ENCODE data around the gene POMC. TPM values are rescaled to one million over a fixed set of nuclear protein-coding genes. Genes with fewer than 3 reads are reported as not detected.
A peak's percentile ranks its signal among the peaks of the same experiment; 100 is the strongest.

Gene POMC
- total and polyA plus RNA-seq, 2 of the 4 experiments (the other 2 are of a cell fraction) = 0.17 TPM; not detected in 1

DNA sequence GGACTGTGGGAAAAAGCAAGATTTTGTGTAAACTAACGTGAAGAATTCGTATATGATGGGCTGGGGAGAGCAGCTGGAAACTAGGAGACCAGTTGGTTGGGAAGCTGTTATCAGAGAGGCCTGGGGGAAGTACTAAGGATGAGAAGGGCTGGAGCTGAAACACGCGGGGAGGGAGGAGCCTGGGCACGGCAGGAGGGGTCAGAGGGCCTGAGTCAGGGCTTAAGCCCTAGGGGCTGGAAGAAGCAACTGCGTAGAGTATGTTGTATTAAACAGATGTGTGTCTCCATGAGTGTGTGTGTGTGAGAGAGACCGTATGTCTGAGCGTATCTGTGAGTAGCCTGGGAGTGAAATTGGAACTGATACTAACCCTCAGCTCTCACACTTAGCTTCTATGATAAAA lies 8.4 kb downstream of the POMC start:
- Histone ChIP-seq H3K18ac (ENCODE audit: low read depth, low read length) (no peak overlapping the region), H2AK9ac (replicated peaks; ENCODE audit: low read depth, low read length, poor library complexity) (no peak overlapping the region), H3K79me1 (ENCODE audit: low read depth in 1 of 2, low read length in 2 of 2) (no peaks in the 10 kb centered on the region), H4K5ac (ENCODE audit: low read depth, low read length) (no peak overlapping the region), H3K14ac (replicated peaks; ENCODE audit: low read depth, low read length) (no peak overlapping the region), H3K9ac (ENCODE audit: low read depth, low read length) (no peak overlapping the region), H4K8ac (ENCODE audit: low read depth in 2 of 2, low read length in 2 of 2) (no peak overlapping the region), H2AFZ (replicated peaks; ENCODE audit: low read length, poor library complexity) (no peak overlapping the region), H2BK5ac (ENCODE audit: low read depth, low read length, poor library complexity, severe bottlenecking) (no peak overlapping the region), H3K4me1 (ENCODE audit: control insufficient read depth, insufficient read depth, low read length) (no peaks in the 10 kb centered on the region), H4K91ac (ENCODE audit: insufficient read depth, low read depth, low read length) (no peak overlapping the region), H2BK15ac (ENCODE audit: low read depth, low read length) (no peak overlapping the region), H2BK120ac (ENCODE audit: low read depth, low read length) (no peak overlapping the region), H2BK20ac (ENCODE audit: low read depth, low read length) (no peak overlapping the region), H3K4me3 (ENCODE audit: insufficient read depth, low read depth, low read length) (no peak overlapping the region), H4K20me1 (ENCODE audit: insufficient read depth, low read length) (no peaks in the 10 kb centered on the region), H3K23ac (ENCODE audit: low read depth, low read length) (no peak overlapping the region), H3K36me3 (ENCODE audit: control insufficient read depth, insufficient read depth, low read length) (no peaks in the 10 kb centered on the region), H2AK5ac (ENCODE audit: low read depth, low read length) (no peak overlapping the region), H3K27ac (ENCODE audit: insufficient read depth, low read length) (no peak overlapping the region), H3K27me3 (ENCODE audit: control insufficient read depth, insufficient read depth, low read length) (peaks cover 23% of the 10 kb centered on the region), H3K4me2 (ENCODE audit: low read depth, low read length) (no peak overlapping the region), H3K56ac (ENCODE audit: extremely low read depth, insufficient read depth, low read length) (no peak overlapping the region), H3K9me1 (ENCODE audit: insufficient read depth, low read length) (no peaks in the 10 kb centered on the region; the same call in 1 of the 2 replicates), H3K9me3 (ENCODE audit: control insufficient read depth, insufficient read depth, low read length) (peaks cover 6% of the 10 kb centered on the region; the same call in 1 of the 2 replicates), H3K4ac (ENCODE audit: low read depth, low read length) (no peak overlapping the region)
- no TSS peak for BruUV-seq (replicated peaks)
- intact Hi-C loops (cut with micrococcal nuclease) (no loop called here), dilution Hi-C loops (cut with HindIII; ENCODE audit: low sequenced_read_pairs, unreplicated experiment) (no loop called here), in situ Hi-C loops (cut with MboI; ENCODE audit: low sequenced_read_pairs) (no loop called here)
- DNase-seq (peak; percentile 18), ATAC-seq (ENCODE audit: low read depth) (peak; percentile 75)
- 22% methylated on average over 5 of the region's 8 CpGs; no CpG with 5 or more reads in 1 of the 2 experiments for WGBS, 2 experiments (ENCODE audit: extremely low coverage in 2 of 2, insufficient read length in 1 of 2)
- CTCF ChIA-PET = interaction anchor here (0.6 kb wide), 1 partner anchor 167 kb away, joined by 3 read pairs; no protein-coding TSS in a partner anchor
- POLR2A ChIA-PET (ENCODE audit: unreplicated experiment) = no interaction called here
- no peak for TF ChIP-seq SMC3 (IDR thresholded peaks at IDR 0.05; ENCODE audit: low read depth, low read length)
- TF ChIP-seq CHD1 (IDR thresholded peaks at IDR 0.05; ENCODE audit: low read depth, low read length) = no peak
- no peak for TF ChIP-seq BHLHE40 (IDR thresholded peaks at IDR 0.05; ENCODE audit: low read depth, low read length)
- TF ChIP-seq RFX5 (IDR thresholded peaks at IDR 0.05; ENCODE audit: low read depth, low read length) = no peak
- TF ChIP-seq FOS (IDR thresholded peaks at IDR 0.05; ENCODE audit: low read depth, low read length) = no peak
- no peak for TF ChIP-seq NFE2L2 (IDR thresholded peaks at IDR 0.05; ENCODE audit: low read depth, low read length)
- no peak for TF ChIP-seq POLR2A (IDR thresholded peaks at IDR 0.05; ENCODE audit: low read depth, low read length)
- no peak for TF ChIP-seq MAZ (IDR thresholded peaks at IDR 0.05; ENCODE audit: borderline replicate concordance, low read depth, low read length)
- no peak for TF ChIP-seq RCOR1 (IDR thresholded peaks at IDR 0.05; ENCODE audit: insufficient replicate concordance, low read length)
- no peak for TF ChIP-seq RAD21 (IDR thresholded peaks at IDR 0.05; ENCODE audit: low read length)
- no peak for TF ChIP-seq MAFK (IDR thresholded peaks at IDR 0.05; ENCODE audit: low read depth, low read length)
- no peak for TF ChIP-seq USF2 (IDR thresholded peaks at IDR 0.05; ENCODE audit: low read depth, low read length)
- no peak for TF ChIP-seq CEBPB (IDR thresholded peaks at IDR 0.05; ENCODE audit: low read depth, low read length)
- no peak for TF ChIP-seq MXI1 (IDR thresholded peaks at IDR 0.05; ENCODE audit: borderline replicate concordance, low read depth, low read length)
- TF ChIP-seq, protein P1, sequence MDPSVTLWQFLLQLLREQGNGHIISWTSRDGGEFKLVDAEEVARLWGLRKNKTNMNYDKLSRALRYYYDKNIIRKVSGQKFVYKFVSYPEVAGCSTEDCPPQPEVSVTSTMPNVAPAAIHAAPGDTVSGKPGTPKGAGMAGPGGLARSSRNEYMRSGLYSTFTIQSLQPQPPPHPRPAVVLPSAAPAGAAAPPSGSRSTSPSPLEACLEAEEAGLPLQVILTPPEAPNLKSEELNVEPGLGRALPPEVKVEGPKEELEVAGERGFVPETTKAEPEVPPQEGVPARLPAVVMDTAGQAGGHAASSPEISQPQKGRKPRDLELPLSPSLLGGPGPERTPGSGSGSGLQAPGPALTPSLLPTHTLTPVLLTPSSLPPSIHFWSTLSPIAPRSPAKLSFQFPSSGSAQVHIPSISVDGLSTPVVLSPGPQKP (IDR thresholded peaks at IDR 0.05; ENCODE audit: borderline replicate concordance, low read depth, low read length) = no peak
- TF ChIP-seq, protein P2, sequence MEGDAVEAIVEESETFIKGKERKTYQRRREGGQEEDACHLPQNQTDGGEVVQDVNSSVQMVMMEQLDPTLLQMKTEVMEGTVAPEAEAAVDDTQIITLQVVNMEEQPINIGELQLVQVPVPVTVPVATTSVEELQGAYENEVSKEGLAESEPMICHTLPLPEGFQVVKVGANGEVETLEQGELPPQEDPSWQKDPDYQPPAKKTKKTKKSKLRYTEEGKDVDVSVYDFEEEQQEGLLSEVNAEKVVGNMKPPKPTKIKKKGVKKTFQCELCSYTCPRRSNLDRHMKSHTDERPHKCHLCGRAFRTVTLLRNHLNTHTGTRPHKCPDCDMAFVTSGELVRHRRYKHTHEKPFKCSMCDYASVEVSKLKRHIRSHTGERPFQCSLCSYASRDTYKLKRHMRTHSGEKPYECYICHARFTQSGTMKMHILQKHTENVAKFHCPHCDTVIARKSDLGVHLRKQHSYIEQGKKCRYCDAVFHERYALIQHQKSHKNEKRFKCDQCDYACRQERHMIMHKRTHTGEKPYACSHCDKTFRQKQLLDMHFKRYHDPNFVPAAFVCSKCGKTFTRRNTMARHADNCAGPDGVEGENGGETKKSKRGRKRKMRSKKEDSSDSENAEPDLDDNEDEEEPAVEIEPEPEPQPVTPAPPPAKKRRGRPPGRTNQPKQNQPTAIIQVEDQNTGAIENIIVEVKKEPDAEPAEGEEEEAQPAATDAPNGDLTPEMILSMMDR (conservative IDR thresholded peaks at IDR 0.05; ENCODE audit: low read depth, low read length) = no peak
